Activated T-helper 2 cell treated with anti-CD3 and anti-CD28 coated beads, Interferon-gamma antibody, Interleukin-2, Interleukin-4, amounts not matched to agents 10 μg/mL and 5 μg/mL and 100 μg/mL, durations not matched to agents 14 hours and 24 hours and 36 hours (primary cell): ENCODE measurements around the gene DSG3. TPM values are rescaled to one million over a fixed set of nuclear protein-coding genes. Genes with fewer than 3 reads are reported as not detected.
"Not testable (repeated sequence)": the region's sequence is repeated elsewhere in the genome, so short reads cannot be mapped to it uniquely, and the experiment has no call there.

Experiments used
- DNase-seq: peaks from one replicate; pipeline ENCODE4 v3.0.0; 2021; ENCODE audit warnings: low spot score
- H3K27ac Mint-ChIP-seq: one replicate; pipeline ENCODE4 v1.8.0; 2021; ENCODE audit warnings: mixed read lengths
- H3K27me3 Mint-ChIP-seq: one replicate; pipeline ENCODE4 v1.8.0; 2021; ENCODE audit warnings: low read depth, mixed read lengths
- H3K36me3 Mint-ChIP-seq: one replicate; pipeline ENCODE4 v1.8.0; 2021; ENCODE audit warnings: low read depth, mixed read lengths
- H3K4me1 Mint-ChIP-seq: one replicate; pipeline ENCODE4 v1.8.0; 2021; ENCODE audit warnings: low read depth, mixed read lengths
- H3K4me3 Mint-ChIP-seq: one replicate; pipeline ENCODE4 v1.8.0; 2021; ENCODE audit warnings: low read depth, mild to moderate bottlenecking, moderate library complexity, mixed read lengths
- H3K9me3 Mint-ChIP-seq: one replicate; pipeline ENCODE4 v1.8.0; 2021; ENCODE audit warnings: mixed read lengths
- intact Hi-C: fragments of 100-400 bp; cut with micrococcal nuclease; formaldehyde crosslinking; loops from one replicate; pipeline ENCODE4 v1.15.1; 2023
- total RNA-seq: library from RNA; stranded (reverse); gene quantifications from 2 replicates; pipeline ENCODE4 v1.2.3, GENCODE V29; 2022

DSG3 gene
- total RNA-seq, 1 donor from 2014 or later: not detected

- no peak for DNase-seq
- H3K27me3 Mint-ChIP-seq: peaks cover 5% of the 10 kb centered on the region
- no peak overlapping the region for H3K4me3 Mint-ChIP-seq
- no peak overlapping the region for H3K27ac Mint-ChIP-seq
- no peaks in the 10 kb centered on the region for H3K36me3 Mint-ChIP-seq
- intact Hi-C loops: no loop called here
- no peaks in the 10 kb centered on the region for H3K9me3 Mint-ChIP-seq
- H3K4me1 Mint-ChIP-seq: no peaks in the 10 kb centered on the region
Measured at GRCh38 chr18:31486165-31486564, 38.6 kb downstream of the DSG3 start.

DNA sequence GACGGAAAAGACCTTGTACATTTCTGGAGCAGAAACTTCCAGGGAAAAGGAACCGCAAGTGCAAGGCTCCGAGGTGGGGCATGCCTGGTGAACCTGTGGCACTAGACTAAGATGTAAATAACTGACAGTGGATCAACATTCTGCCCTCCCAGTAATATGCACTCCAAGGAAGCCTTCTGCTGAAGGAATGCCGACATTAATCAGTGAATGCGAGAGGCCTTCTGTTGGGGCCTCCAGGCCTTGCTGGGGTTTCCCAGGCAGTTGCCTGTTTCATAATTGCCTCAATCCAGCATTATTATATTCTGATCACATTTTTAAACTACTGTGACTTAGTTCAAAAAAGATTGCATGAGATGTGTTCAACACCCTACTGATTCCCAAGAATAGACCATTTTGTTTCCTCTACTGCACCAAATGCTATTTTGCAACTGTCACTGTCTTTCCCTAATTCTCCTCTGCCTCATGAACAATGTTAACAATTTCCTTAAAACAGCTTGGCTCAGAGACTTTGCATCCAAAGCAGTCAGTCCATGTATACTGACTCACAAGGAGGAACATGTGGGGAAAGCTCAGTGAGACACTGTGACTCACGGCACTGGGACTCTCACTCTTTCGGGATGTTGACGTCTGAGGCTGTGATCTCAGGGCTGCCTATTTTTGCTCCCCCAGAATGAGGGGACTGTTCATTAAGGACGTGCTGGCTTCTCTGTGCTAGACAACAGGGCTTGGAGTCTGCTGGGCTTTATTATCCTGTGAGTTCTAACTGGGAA is 39.9 kb downstream of the DSG3 start:
- Mint-ChIP-seq H3K27ac (no peak overlapping the region), H3K4me1 (no peaks in the 10 kb centered on the region), H3K36me3 (no peaks in the 10 kb centered on the region), H3K4me3 (no peak overlapping the region), H3K27me3 (peaks cover 5% of the 10 kb centered on the region), H3K9me3 (no peaks in the 10 kb centered on the region)
- DNase-seq: no peak
- intact Hi-C loops: no loop called here

GRCh38 chr18:31489311-31489710 is 41.8 kb downstream of the DSG3 start:
- no peak for DNase-seq
- Mint-ChIP-seq H3K27me3 (peaks cover 4% of the 10 kb centered on the region), H3K36me3 (no peaks in the 10 kb centered on the region), H3K4me1 (no peaks in the 10 kb centered on the region), H3K4me3 (no peak overlapping the region), H3K27ac (no peak overlapping the region), H3K9me3 (no peaks in the 10 kb centered on the region)
- intact Hi-C loops: no loop called here

- Mint-ChIP-seq H3K36me3 (no peaks in the 10 kb centered on the region), H3K27ac (no peak overlapping the region), H3K9me3 (no peaks in the 10 kb centered on the region), H3K4me1 (no peaks in the 10 kb centered on the region), H3K4me3 (no peak overlapping the region), H3K27me3 (peaks cover 4% of the 10 kb centered on the region)
- DNase-seq: no peak
- intact Hi-C loops: no loop called here
Measured at GRCh38 chr18:31490387-31490786, 42.8 kb downstream of the DSG3 start.

- Mint-ChIP-seq H3K4me3 (no peak overlapping the region), H3K9me3 (no peaks in the 10 kb centered on the region), H3K27ac (no peak overlapping the region), H3K4me1 (no peaks in the 10 kb centered on the region), H3K27me3 (peaks cover 9% of the 10 kb centered on the region), H3K36me3 (no peaks in the 10 kb centered on the region)
- intact Hi-C loops: no loop called here
- no peak for DNase-seq
Measured at GRCh38 chr18:31490833-31491232, 43.3 kb downstream of the DSG3 start.

- Mint-ChIP-seq H3K4me3 (no peak overlapping the region), H3K27ac (no peak overlapping the region), H3K36me3 (no peaks in the 10 kb centered on the region), H3K4me1 (no peaks in the 10 kb centered on the region), H3K27me3 (peaks cover 16% of the 10 kb centered on the region), H3K9me3 (no peaks in the 10 kb centered on the region)
- no peak for DNase-seq
- intact Hi-C loops: no loop called here
Measured at GRCh38 chr18:31491586-31491985, 44.0 kb downstream of the DSG3 start.

GRCh38 chr18:31492671-31493070 is 45.1 kb downstream of the DSG3 start:
- no peak overlapping the region for H3K27ac Mint-ChIP-seq
- no peaks in the 10 kb centered on the region for H3K36me3 Mint-ChIP-seq
- H3K4me3 Mint-ChIP-seq: no peak overlapping the region
- H3K4me1 Mint-ChIP-seq: no peaks in the 10 kb centered on the region
- intact Hi-C loops: no loop called here
- H3K9me3 Mint-ChIP-seq: no peaks in the 10 kb centered on the region
- H3K27me3 Mint-ChIP-seq: peaks cover 25% of the 10 kb centered on the region
- no peak for DNase-seq

- H3K4me1 Mint-ChIP-seq: no peaks in the 10 kb centered on the region
- no peak for DNase-seq
- H3K36me3 Mint-ChIP-seq: no peaks in the 10 kb centered on the region
- H3K27me3 Mint-ChIP-seq: peaks cover 25% of the 10 kb centered on the region
- no peaks in the 10 kb centered on the region for H3K9me3 Mint-ChIP-seq
- no peak overlapping the region for H3K27ac Mint-ChIP-seq
- intact Hi-C loops: no loop called here
- no peak overlapping the region for H3K4me3 Mint-ChIP-seq
Measured at GRCh38 chr18:31493171-31493570, 45.6 kb downstream of the DSG3 start.

GRCh38 chr18:31493941-31494340 is 46.4 kb downstream of the DSG3 start:
- Mint-ChIP-seq H3K27ac (no peak overlapping the region), H3K4me1 (peaks cover 4% of the 10 kb centered on the region), H3K27me3 (peaks cover 30% of the 10 kb centered on the region), H3K36me3 (no peaks in the 10 kb centered on the region), H3K4me3 (no peak overlapping the region), H3K9me3 (no peaks in the 10 kb centered on the region)
- intact Hi-C loops: no loop called here
- DNase-seq: no peak

GRCh38 chr18:31494705-31495244 is 47.2 kb downstream of the DSG3 start:
- H3K27ac Mint-ChIP-seq, H3K4me3 Mint-ChIP-seq, intact Hi-C loops, H3K9me3 Mint-ChIP-seq, DNase-seq, H3K36me3 Mint-ChIP-seq, H3K4me1 Mint-ChIP-seq: not testable (repeated sequence)
- H3K27me3 Mint-ChIP-seq: peaks cover 35% of the 10 kb centered on the region

DNA sequence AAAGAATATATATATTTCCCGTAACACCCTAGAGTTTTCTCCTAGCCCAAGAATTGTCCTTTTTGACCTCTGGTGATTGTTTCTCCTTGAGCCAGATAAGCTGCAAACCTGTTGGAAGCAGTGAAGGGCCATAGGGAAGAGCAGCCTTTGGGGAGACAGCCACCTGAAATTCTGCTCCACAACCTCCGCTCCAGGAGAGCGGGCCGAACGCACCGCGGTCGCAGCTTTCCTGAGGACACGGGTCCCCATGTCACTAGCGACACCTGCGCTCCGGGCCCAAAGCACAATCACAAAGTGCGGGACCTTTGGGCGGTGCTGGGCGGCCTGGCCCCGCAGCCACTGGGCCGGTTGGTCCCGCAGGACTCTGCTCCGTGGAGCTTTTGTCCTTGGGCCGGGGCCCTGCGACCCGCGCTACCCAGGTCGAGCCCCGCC is 49.9 kb downstream of the DSG3 start:
- Mint-ChIP-seq H3K4me3 (no peak overlapping the region), H3K36me3 (no peaks in the 10 kb centered on the region), H3K4me1 (peaks cover 7% of the 10 kb centered on the region), H3K27me3 (peaks cover 42% of the 10 kb centered on the region), H3K9me3 (no peaks in the 10 kb centered on the region), H3K27ac (no peak overlapping the region)
- intact Hi-C loops: no loop called here
- DNase-seq: no peak

- Mint-ChIP-seq H3K4me1 (peaks cover 7% of the 10 kb centered on the region), H3K4me3 (peak within 1 kb of the TSS; percentile 76), H3K9me3 (no peaks in the 10 kb centered on the region), H3K27me3 (peaks cover 42% of the 10 kb centered on the region), H3K27ac (no peak within 1 kb of the TSS), H3K36me3 (no peaks in the 10 kb centered on the region)
- DNase-seq: peak; percentile 16
- intact Hi-C loops: no loop called here
Measured at GRCh38 chr18:31497836-31498573, 50.5 kb downstream of the DSG3 start, which contains the start of gene DSG2. Gene DSG2 (plus strand): TSS chr18:31498177. CDS start chr18:31498252, 75 bp downstream.
